ENCODE data around the gene MAP10.
A peak's percentile ranks its signal among the peaks of the same experiment; 100 is the strongest.
"Not testable (repeated sequence)": the region's sequence is repeated elsewhere in the genome, so short reads cannot be mapped to it uniquely, and the experiment has no call there.

MAP10 gene

GRCh38 chr1:232805269-232806185 is at the start of gene MAP10:
Gene MAP10 (plus strand): TSS chr1:232805416. CDS start chr1:232805450, 34 bp downstream.
- DNase-seq (ENCODE audit: low spot score): peak; percentile 59

DNA sequence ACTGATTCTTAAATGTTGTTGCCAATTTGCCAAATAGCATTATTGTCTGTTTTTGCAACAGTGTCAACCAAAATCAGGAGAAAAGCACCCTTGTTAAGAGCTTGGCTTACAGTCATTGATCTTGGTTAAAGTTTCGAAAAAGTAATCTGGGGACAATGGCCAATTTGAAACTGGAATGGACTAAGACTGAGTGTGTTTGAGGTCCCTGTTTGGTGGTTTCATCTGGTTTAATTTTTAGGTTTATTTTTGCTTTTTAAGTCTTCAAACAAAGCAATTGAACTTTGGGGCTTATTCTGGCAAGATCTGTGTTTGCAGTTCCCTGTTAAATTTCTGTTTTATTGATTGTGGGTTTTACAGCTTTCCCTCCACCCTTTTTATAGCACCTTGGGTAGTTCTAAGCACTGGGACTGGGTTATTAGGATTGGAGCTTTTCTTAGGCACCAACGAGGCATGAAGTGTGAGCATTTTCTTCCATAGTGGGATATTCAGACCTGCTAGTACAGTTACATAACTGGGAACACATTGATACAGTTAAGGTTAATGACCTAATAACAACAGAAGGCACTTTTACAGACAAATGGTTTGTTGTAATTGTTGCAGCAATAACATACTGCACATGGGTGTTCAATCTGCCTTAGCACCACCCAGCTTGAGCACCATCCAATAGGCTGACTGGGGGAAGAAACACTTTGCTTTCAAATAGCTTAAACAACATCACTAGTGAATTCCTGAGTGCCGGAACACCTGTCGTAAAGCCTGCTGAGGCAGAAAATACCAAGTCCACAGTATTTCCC is 40.6 kb upstream of the MAP10 start:
- DNase-seq (ENCODE audit: low spot score): no peak

- no peak for DNase-seq (ENCODE audit: low spot score)
These were observed 39.7 kb upstream of the MAP10 start for GRCh38 chr1:232765542-232765941.

- no peak for DNase-seq (ENCODE audit: low spot score)
These were observed 38.9 kb upstream of the MAP10 start for GRCh38 chr1:232766241-232766890.

DNA sequence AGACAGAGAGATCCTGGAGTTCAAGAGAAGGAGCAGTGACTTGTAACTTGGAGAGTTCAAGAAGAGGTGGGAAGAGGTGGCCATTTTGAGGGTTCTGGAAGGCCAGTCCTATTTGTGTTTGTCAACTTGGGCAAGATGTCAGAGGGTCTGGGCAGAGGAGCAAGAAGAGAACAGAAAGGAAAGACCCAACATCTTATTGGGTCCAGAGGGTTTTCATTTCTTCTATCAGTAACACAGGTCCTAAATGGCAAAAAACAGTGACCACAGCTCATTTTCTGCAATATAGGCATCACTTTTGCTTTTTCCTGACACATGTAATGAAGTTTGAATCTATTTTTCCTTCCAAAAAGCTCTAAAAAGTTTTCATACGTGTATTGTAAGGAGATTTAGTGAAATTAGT is 38.3 kb upstream of the MAP10 start:
- DNase-seq (ENCODE audit: low spot score): no peak

GRCh38 chr1:232767305-232768074 is 37.7 kb upstream of the MAP10 start:
- peak; percentile 2 for DNase-seq (ENCODE audit: low spot score)

- DNase-seq (ENCODE audit: low spot score): no peak
These were observed 36.4 kb upstream of the MAP10 start for GRCh38 chr1:232768793-232769192.

GRCh38 chr1:232769733-232770132 is 35.5 kb upstream of the MAP10 start:
- DNase-seq (ENCODE audit: low spot score): no peak

DNA sequence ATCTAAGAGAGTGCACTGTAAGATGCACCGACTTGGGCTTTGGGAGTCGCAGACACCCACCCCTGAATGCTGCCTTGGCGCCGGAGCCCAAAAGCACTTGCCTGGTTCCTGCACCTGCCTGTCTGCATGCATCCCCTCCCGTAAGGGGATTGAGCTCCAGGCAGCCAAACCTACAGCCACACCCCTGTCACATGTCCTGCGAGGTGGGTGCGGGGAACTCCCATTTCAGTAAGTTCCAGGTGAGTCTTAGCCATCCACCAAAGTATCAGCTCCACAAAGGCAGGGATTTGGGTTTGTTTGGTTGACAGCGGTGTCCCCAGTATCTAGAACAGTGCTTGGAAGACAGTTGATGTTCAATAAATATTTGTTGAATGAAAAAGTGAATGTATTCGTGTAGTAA is 31.5 kb upstream of the MAP10 start:
- DNase-seq (ENCODE audit: low spot score): no peak

DNA sequence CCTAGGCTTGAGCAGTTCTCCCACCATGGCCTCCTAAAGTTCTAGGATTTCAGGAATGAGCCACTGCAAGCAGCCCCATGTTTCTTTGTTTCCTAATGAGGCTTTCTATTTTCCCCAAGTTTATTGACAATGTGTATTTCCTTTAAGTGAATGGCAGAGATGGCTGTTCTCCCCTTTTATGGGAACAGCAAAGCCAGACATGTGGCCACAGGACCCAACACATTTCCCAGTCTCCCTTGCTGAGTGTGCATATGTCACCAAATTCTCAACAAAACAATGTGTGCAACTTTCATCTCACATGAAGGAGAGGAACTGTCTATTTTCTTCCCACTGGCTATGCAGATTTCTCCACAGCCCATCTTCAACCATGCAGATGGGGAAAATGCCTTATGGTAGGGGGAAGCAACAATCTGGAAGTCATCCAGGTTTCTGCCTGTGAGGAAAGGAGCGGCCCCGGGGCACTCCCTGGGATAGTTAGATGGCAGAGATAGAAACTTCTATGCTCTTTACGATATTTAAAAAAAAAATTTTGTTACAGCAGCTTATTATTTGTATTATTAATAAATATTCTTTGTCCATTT is 28.6 kb upstream of the MAP10 start:
- DNase-seq (ENCODE audit: low spot score): no peak

DNA sequence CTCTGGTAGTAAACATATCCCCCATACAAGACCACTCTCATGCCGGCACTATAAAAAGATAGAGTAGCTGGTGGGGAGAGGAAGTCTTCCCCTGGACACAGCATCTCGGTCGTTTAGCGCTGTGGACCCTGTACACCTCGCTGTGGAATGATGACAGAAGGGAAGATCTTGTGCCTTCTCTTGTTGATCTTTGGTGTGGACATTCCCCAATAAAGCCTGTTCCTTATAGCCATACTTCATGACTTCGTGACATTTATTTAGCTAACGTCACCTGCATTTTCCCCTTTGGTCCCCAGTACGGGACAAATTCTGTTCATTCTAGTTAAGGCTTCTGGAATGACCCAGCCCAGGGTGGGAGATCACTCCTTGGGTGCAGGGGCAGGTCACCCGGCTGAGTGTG is 24.9 kb upstream of the MAP10 start:
- DNase-seq (ENCODE audit: low spot score): no peak

DNA sequence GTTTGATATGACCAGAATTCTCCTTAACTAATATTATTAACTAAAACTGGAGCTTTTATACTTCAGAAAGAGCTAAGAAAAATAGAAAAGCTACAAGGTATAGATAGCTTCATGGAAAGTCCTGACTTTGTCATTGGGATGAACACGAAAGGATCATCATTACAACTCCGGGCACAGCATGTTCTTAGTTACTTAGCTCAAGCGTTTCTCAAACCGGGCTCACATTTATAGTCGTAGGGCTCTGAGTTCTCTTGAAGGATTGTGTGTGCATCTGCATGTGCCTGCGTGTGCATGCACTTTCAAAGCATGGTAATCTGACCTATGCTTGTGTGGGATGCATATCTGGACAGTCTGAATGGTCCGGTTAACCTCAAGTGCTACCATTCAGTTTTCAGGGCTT is 20.4 kb upstream of the MAP10 start:
- no peak for DNase-seq (ENCODE audit: low spot score)

DNA sequence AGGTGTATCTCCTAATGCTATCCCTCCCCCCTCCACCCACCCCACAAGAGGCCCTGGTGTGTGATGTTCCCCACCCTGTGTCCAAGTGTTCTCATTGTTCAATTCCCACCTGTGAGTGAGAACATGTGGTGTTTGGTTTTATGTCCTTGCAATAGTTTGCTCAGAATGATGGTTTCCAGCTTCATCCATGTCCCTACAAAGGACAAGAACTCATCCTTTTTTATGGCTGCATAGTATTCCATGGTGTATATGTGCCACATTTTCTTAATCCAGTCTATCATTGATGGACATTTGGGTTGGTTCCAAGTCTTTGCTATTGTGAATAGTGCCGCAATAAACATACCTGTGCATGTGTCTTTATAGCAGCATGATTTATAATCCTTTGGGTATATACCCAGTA is 19.6 kb upstream of the MAP10 start:
- not testable (repeated sequence) for DNase-seq (ENCODE audit: low spot score)

DNA sequence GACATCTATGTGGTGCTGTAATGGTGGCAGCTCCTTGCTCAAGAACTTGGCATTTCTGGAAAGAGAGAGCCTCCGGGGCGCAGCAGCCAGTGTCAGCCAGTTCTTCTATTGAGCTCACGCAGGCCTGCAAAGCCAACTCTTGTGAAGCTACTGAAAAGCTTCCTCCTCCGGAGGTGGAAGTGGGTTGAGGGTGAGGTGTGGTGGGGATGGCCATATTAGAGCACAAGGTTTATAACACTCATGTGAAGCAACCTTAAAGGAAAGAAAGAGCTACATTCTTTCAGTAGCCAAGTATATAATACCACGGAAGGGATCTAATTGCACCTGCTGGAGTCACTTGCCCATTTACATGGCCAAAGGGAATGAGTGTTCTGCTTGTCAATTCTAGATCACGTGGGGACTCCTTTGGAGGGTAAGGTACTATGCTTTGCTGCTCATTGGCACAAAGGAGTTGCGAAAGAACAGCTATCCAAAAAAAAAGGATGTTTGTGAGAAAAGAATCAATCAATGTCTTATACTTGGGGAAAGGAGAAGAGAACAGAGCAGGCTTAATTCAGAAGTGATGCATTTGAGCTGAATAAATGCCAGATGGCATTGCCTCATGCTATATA is 18.3 kb upstream of the MAP10 start:
- DNase-seq (ENCODE audit: low spot score): no peak

DNA sequence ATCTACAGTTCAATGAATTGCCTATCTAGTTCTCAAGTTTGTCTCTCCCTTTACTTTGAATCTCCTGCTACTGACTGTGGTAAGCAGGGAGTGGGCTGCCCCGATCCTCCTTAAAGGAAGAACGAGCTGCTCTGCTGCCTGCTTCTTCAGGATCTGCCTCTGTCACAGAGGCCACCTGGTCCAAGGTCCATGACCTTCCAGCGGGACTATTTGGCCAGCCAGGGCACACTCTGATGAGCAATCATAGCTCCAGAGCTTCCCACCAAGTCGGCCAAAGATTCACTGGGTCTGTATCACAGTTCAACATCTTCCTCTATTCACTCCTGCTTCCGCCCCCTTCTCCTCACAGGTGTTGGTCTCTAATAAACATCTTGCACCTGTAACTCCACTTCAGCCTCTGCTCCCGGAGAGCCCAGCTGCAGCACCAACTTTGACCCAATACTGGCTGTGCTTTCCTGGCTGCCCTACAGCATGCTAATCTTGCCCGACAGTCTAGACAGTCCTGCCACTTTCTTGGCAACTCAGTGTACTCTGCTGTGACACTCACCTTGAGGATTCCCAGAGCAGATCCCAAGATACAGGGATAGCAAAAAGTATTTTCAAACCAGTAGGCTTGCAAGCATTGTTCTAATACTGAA is 16.9 kb upstream of the MAP10 start:
- DNase-seq (ENCODE audit: low spot score): no peak

DNA sequence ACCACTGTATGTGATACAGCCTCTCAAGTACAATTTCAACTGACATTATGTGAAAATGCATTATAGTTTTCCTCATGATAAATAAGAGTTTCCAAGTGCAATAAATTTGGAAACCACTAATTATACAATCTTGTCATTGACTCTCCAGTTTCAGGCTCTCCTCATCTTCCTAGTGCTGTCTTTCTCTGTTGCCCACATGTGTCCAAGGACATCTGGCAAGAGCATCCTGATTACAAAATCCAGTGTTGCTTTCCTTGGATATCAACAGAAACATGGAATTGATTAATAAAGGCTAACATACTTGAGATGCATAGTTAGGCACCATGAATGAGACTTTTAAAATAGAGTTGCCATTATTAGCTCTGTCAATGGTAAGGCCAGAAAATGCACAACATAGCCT is 15.6 kb upstream of the MAP10 start:
- DNase-seq (ENCODE audit: low spot score): no peak

GRCh38 chr1:232792949-232793348 is 12.3 kb upstream of the MAP10 start:
- DNase-seq (ENCODE audit: low spot score): no peak

GRCh38 chr1:232793944-232794343 is 11.3 kb upstream of the MAP10 start:
- peak; percentile 21 for DNase-seq (ENCODE audit: low spot score)

- no peak for DNase-seq (ENCODE audit: low spot score)
These were observed 9.6 kb upstream of the MAP10 start for GRCh38 chr1:232795497-232796053.

GRCh38 chr1:232797856-232798510 is 7.2 kb upstream of the MAP10 start:
- DNase-seq (ENCODE audit: low spot score): no peak
